ENCODE measurements around the gene CHTF8.
"Not testable (repeated sequence)": the region's sequence is repeated elsewhere in the genome, so short reads cannot be mapped to it uniquely, and the experiment has no call there.

- not testable (repeated sequence) for TF ChIP-seq EZH2 (IDR thresholded peaks at IDR 0.05); POLR2AphosphoS5 (IDR thresholded peaks at IDR 0.05; ENCODE audit: borderline replicate concordance, low read depth, low read length); FOXP2 (optimal IDR thresholded peaks at IDR 0.05; ENCODE audit: control extremely low read depth, extremely low read length, insufficient read depth)
Measured at GRCh38 chr16:69139464-69139863, 7.1 kb upstream of the CHTF8 start.
